GM12878 (cell line): ENCODE data around the gene COL16A1. TPM values are rescaled to one million over a fixed set of nuclear protein-coding genes. Genes with fewer than 3 reads are reported as not detected.

Source experiments
- ATAC-seq: fragments of 200-7000 bp; cut with Tn5 transposase; 3 replicates; pipeline ENCODE4 v1.9.1; 2020; ENCODE audit warnings: mild to moderate bottlenecking, moderate library complexity
- BruUV-seq: library from RNA; stranded (reverse); fragments of 400-500 nt; replicated peaks from 2 replicates; lab custom pipeline; 2021; lab: Mats Ljungman, UMichigan
- CTCF ChIA-PET: fragments of 300-600 bp; sonication (Branson Sonifier 250); formaldehyde crosslinking; extraction: SDS; loops from one replicate; lab custom pipeline; 2021; ENCODE audit warnings: inconsistent platforms; lab: Yijun Ruan, JAX
- POLR2A ChIA-PET: fragments of 350-600 bp; formaldehyde crosslinking; extraction: SDS; loops from one replicate; lab custom pipeline; 2021; ENCODE audit warnings: inconsistent platforms; lab: Charles Lee
- RAD21 ChIA-PET: fragments of 300-600 bp; sonication (Branson Sonifier 250); formaldehyde crosslinking; loops from one replicate; lab custom pipeline; 2023; ENCODE audit warnings: antibody characterized with exemption; ENCODE audit not compliant: unreplicated experiment; lab: Charles Lee
- SMC1A ChIA-PET: fragments of 300-600 bp; sonication (Branson Sonifier 250); formaldehyde crosslinking; loops from one replicate; lab custom pipeline; 2023; ENCODE audit not compliant: unreplicated experiment, uncharacterized antibody; lab: Charles Lee
- DNase-seq: peaks from one replicate; pipeline ENCODE4 v3.0.0-alpha.2; 2011; ENCODE audit warnings: low read depth, low spot score
- FAIRE-seq: peaks from 3 replicates; lab custom pipeline; 2011; peaks lifted over from hg19 to GRCh38; lab: Jason Lieb, UNC
- H2AFZ ChIP-seq: 2 replicates; pipeline ENCODE4 v1.6.0; 2011; ENCODE audit warnings: low read depth, low read length, control low read depth; ENCODE audit not compliant: control insufficient read depth
- H3K27ac ChIP-seq: 2 replicates; pipeline ENCODE4 v1.5.1; 2011; ENCODE audit warnings: control low read depth; ENCODE audit not compliant: control insufficient read depth, insufficient read depth
- H3K27me3 ChIP-seq, 2 experiments: replicated peaks in 1 of 2; 2 replicates each; pipeline versions ENCODE4 v1.6.0 to v1.6.1; 2011; ENCODE audit warnings: low read length in 1 of 2; ENCODE audit not compliant: control insufficient read depth in 2 of 2, insufficient read depth in 2 of 2
- H3K36me3 ChIP-seq, 2 experiments: 2 replicates each; pipeline ENCODE4 v1.5.1; 2011; ENCODE audit warnings: low read length in 1 of 2; ENCODE audit not compliant: control insufficient read depth in 2 of 2, insufficient read depth in 2 of 2
- H3K4me1 ChIP-seq: 2 replicates; pipeline ENCODE4 v1.6.1; 2011; ENCODE audit warnings: mild to moderate bottlenecking, low read length, moderate library complexity, mixed read lengths; ENCODE audit not compliant: control insufficient read depth, insufficient read depth
- H3K4me2 ChIP-seq: 2 replicates; pipeline ENCODE4 v1.6.0; 2011; ENCODE audit warnings: control low read depth; ENCODE audit not compliant: control insufficient read depth, insufficient read depth
- H3K4me3 ChIP-seq: fragments of 200-600 bp; sonication (generic); 2 replicates; pipeline ENCODE4 v1.5.1; 2016
- H3K79me2 ChIP-seq: 2 replicates; pipeline ENCODE4 v1.6.0; 2011; ENCODE audit warnings: low read length; ENCODE audit not compliant: control insufficient read depth, insufficient read depth
- H3K9ac ChIP-seq: 2 replicates; pipeline ENCODE4 v1.8.0; 2011; ENCODE audit warnings: low read length, control low read depth, mixed read lengths; ENCODE audit not compliant: control insufficient read depth, insufficient read depth
- H3K9me3 ChIP-seq: replicated peaks from 3 replicates; pipeline ENCODE4 v1.5.1; 2011; ENCODE audit warnings: mild to moderate bottlenecking, low read length; ENCODE audit not compliant: control insufficient read depth, insufficient read depth
- H4K20me1 ChIP-seq: 2 replicates; pipeline ENCODE4 v1.6.0; 2011; ENCODE audit not compliant: control insufficient read depth, insufficient read depth
- BACH1 ChIP-seq: fragments of 450-650 bp; IDR thresholded peaks from 2 replicates; pipeline ENCODE4 v1.6.1; 2017; ENCODE audit warnings: mild to moderate bottlenecking, borderline replicate concordance
- BMI1 ChIP-seq: fragments of 450-650 bp; IDR thresholded peaks from 2 replicates; pipeline ENCODE4 v1.6.1; 2016; ENCODE audit warnings: mild to moderate bottlenecking, moderate library complexity, borderline replicate concordance
- BRCA1 ChIP-seq: IDR thresholded peaks from 2 replicates; pipeline ENCODE4 v1.6.1; 2011; ENCODE audit warnings: low read depth, low read length, improper control_type of control experiment
- JUND ChIP-seq: IDR thresholded peaks from 2 replicates; pipeline ENCODE4 v1.6.1; 2012; ENCODE audit warnings: low read depth, mild to moderate bottlenecking, low read length, improper control_type of control experiment, moderate library complexity
- RBBP5 ChIP-seq: fragments of 200-600 bp; sonication (generic); conservative IDR thresholded peaks from 2 replicates; pipeline ENCODE4 v1.6.1; 2016
- RUNX3 ChIP-seq: IDR thresholded peaks from 2 replicates; pipeline ENCODE4 v1.6.1; 2012; ENCODE audit warnings: low read length, inconsistent platforms
- TAF1 ChIP-seq: IDR thresholded peaks from 2 replicates; pipeline ENCODE4 v1.6.1; 2011; ENCODE audit warnings: mild to moderate bottlenecking, low read depth, low read length, borderline replicate concordance
- WGBS: methylation state at CpG from one replicate; pipeline ENCODE4 v1.1.6; 2016; ENCODE audit warnings: low lambda C conversion rate; ENCODE audit not compliant: insufficient replicate concordance, insufficient coverage; ENCODE audit errors: missing lambda C conversion rate; 5-methylcytosine and 5-hydroxymethylcytosine counted together
- in situ Hi-C: fragments of 300-500 bp; cut with MboI; formaldehyde crosslinking; loops from 9 replicates; pipeline ENCODE4 v1.14.3; 2018; ENCODE audit warnings: mixed read lengths
- intact Hi-C: fragments of 100-400 bp; cut with micrococcal nuclease; formaldehyde crosslinking; loops from one replicate; pipeline ENCODE4 v1.14.2; 2022; ENCODE audit not compliant: unreplicated experiment
- polyA plus RNA-seq, 11 experiments: library from polyadenylated mRNA; depleted of rRNA in 4 of 11; unstranded in 6 of 11; stranded (reverse) in 5 of 11; fragments of >200 nt; fragmentation: Nextera tagmentation in 4 of 11; fragmentation: Illumina TruSeq in 1 of 11; extraction: Ambion mirVana in 4 of 11; extraction: Trizol in 1 of 11; gene quantifications; 1 replicate in 1 of 11; 2 replicates in 10 of 11; pipeline versions ENCODE4 v1.2.1 to v1.2.3, GENCODE V29; 2011 to 2016; ENCODE audit warnings: inconsistent platforms in 2 of 11, missing spikeins in 2 of 11, low read depth in 1 of 11
- total RNA-seq, 4 experiments: library from RNA; depleted of rRNA in 3 of 4; stranded (reverse); fragments of >200 nt in 3 of 4; fragmentation: Illumina TruSeq in 1 of 4; extraction: Trizol in 1 of 4; gene quantifications; 2 replicates each; pipeline versions ENCODE4 v1.2.1 to v1.2.3, GENCODE V29; 2013 to 2021

COL16A1 gene
- total and polyA plus RNA-seq, 10 of the 15 experiments (the other 5 are each of a cell fraction or from before 2014, with no cell fraction given): 0.02 to 3.7 (median 0.59) TPM

DNA sequence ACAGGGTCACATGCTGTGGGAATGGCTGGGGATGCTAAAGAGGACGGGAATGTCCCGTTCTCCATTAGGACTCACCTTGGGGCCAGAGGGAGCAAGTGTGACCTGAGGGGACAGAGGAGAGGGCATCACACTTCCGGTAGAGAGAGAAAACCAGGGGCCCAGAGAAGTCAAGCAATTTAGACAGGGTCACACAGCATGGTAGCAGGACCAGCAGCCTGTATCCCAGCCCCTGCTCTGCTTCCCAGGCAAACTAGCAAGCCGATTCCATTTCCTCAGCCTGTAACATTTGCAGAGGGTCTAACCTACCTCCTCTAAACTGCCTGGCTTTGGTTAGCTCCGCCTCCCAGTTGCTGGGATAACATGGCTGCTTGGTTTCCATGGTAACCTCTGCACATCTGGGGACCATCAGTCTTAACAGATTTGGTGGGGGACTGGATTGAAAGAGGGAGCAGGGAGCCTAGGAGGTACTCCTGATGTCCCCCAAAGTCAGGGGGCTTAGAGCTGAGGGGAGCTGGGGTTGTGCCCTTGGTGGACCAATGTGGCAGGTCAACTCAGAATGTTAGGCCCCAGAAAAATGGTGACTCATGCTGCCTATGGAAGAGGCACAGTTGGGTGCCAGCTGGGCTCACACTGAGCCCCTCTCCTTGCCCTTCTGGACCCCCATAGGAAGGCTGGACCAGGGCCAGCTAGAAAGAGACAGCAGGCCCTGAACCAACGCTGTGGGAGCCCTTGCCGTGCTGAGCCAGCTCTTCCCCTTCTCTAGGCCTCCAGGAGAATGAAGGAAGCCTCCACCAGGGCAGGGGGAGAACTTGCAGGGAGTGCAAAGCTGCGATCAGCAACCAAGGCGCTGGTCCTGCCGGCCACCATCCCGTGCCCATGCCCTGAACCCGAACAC lies 9.5 kb downstream of the COL16A1 start:
- H3K4me2 ChIP-seq: no peak overlapping the region
- no peaks in the 10 kb centered on the region; a peak in 1 of 4 replicates for H3K27me3 ChIP-seq
- no peaks in the 10 kb centered on the region for H3K9me3 ChIP-seq
- H3K27ac ChIP-seq: no peak overlapping the region
- 37% methylated on average over 12 of the region's 12 CpGs for WGBS
- H3K36me3 ChIP-seq: no peaks in the 10 kb centered on the region
- in situ Hi-C loops (no loop called here), intact Hi-C loops (no loop called here)
- ATAC-seq (no peak), FAIRE-seq (no peak), DNase-seq (no peak)
- H3K4me1 ChIP-seq: peaks cover 6% of the 10 kb centered on the region
- ChIA-PET RAD21 (no interaction called here), CTCF (no interaction called here), SMC1A (interaction anchor here (0.9 kb wide), 1 partner anchor 15 kb away, joined by 3 read pairs; no protein-coding TSS in a partner anchor), POLR2A (interaction anchor here (0.5 kb wide), 1 partner anchor 226 kb away, joined by 4 read pairs; no protein-coding TSS in a partner anchor)
- no peak overlapping the region for H2AFZ ChIP-seq
- no peak overlapping the region for H3K9ac ChIP-seq
- H4K20me1 ChIP-seq: no peaks in the 10 kb centered on the region
- BruUV-seq: no TSS peak
- H3K4me3 ChIP-seq: no peak overlapping the region
- no peaks in the 10 kb centered on the region for H3K79me2 ChIP-seq
- TF ChIP-seq RBBP5 (no peak), BMI1 (peak; percentile 65)

DNA sequence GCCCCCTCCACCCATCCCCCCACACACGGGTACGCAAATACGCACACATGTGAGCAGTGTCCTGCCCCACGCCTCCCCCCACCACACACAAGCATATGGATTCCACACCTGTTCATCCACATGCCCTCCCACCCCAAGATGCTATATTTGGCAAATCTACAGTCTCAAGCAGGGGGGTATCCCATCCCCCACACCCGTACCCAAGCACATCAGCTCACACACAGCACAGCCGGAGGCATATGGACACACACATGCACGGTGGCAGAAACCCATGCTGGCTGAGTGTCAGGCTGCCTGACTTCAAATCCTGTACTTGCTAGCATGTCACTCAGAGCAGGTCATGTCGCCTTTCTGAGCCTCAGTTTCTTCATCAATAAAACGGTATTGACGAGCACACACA lies 10.6 kb downstream of the COL16A1 start:
- ChIA-PET POLR2A (no interaction called here), RAD21 (no interaction called here), CTCF (no interaction called here), SMC1A (no interaction called here)
- BruUV-seq: no TSS peak
- H3K4me2 ChIP-seq: no peak overlapping the region
- H3K36me3 ChIP-seq: no peaks in the 10 kb centered on the region
- WGBS: 48% methylated on average over 10 of the region's 10 CpGs
- intact Hi-C loops (no loop called here), in situ Hi-C loops (no loop called here)
- H3K9ac ChIP-seq: no peak overlapping the region
- H3K79me2 ChIP-seq: no peaks in the 10 kb centered on the region
- ATAC-seq (no peak), DNase-seq (no peak), FAIRE-seq (no peak)
- no peak overlapping the region for H3K4me3 ChIP-seq
- TF ChIP-seq RUNX3: no peak
- TF ChIP-seq BRCA1: no peak
- TF ChIP-seq TAF1: no peak
- TF ChIP-seq JUND: no peak
- TF ChIP-seq BACH1: no peak
- TF ChIP-seq BMI1: no peak
- no peak overlapping the region for H2AFZ ChIP-seq
- H3K4me1 ChIP-seq: no peaks in the 10 kb centered on the region
- no peaks in the 10 kb centered on the region; a peak in 1 of 4 replicates for H3K27me3 ChIP-seq
- no peaks in the 10 kb centered on the region for H3K9me3 ChIP-seq
- H4K20me1 ChIP-seq: no peaks in the 10 kb centered on the region
- no peak overlapping the region for H3K27ac ChIP-seq
